GM12874 (cell line): ENCODE data around the gene PTPRN2.

Experiments
- CTCF ChIP-seq: IDR thresholded peaks from 2 replicates; pipeline ENCODE4 v1.5.1; 2011; ENCODE audit warnings: low read depth, mild to moderate bottlenecking, control low read depth, low read length, moderate library complexity; ENCODE audit not compliant: insufficient read depth

PTPRN2 gene

GRCh38 chr7:158446706-158447105 is 140.9 kb downstream of the PTPRN2 start:
- TF ChIP-seq CTCF: no peak

GRCh38 chr7:158446281-158446680 is 141.3 kb downstream of the PTPRN2 start:
- TF ChIP-seq CTCF: no peak

GRCh38 chr7:158445421-158446175 is 142.0 kb downstream of the PTPRN2 start:
- no peak for TF ChIP-seq CTCF

GRCh38 chr7:158444501-158445420 is 142.9 kb downstream of the PTPRN2 start:
- no peak for TF ChIP-seq CTCF

- TF ChIP-seq CTCF: no peak
Measured at GRCh38 chr7:158443688-158444483, 143.7 kb downstream of the PTPRN2 start.

GRCh38 chr7:158443014-158443687 is 144.5 kb downstream of the PTPRN2 start:
- no peak for TF ChIP-seq CTCF
